AG10803 (cell line): ENCODE measurements around the gene RUBCNL.
A peak's percentile ranks its signal among the peaks of the same experiment; 100 is the strongest.

Experiments
- DNase-seq: peaks from one replicate; pipeline ENCODE4 v3.0.0; 2010; ENCODE audit warnings: low read depth
- H3K4me3 ChIP-seq: 2 replicates; pipeline ENCODE4 v1.5.1; 2011; ENCODE audit warnings: mild to moderate bottlenecking, low read length, control low read depth
- CTCF ChIP-seq: conservative IDR thresholded peaks from 2 replicates; pipeline ENCODE4 v1.5.1; 2011; ENCODE audit warnings: mild to moderate bottlenecking, low read length, control low read depth, inconsistent platforms

Gene RUBCNL

DNA sequence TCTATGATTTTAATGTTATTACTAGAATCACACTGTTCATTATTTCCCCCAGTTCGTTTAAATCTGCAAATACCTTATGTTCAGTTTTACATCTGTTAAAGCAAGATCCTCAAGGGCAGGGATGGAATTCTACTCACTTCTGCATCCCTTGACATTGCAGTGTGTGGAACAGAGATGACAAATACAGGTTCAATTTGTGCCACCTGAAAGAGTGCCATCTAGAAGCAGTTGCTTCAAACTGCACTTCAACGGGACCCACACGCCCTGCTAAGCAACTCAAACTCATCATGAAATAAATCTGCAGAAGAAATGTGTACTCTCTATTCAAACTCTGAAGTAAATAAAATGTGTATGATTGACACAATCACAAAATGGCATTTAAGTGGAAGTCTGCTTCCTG lies 44.5 kb downstream of the RUBCNL start:
- no peak overlapping the region for H3K4me3 ChIP-seq
- TF ChIP-seq CTCF: no peak
- DNase-seq: no peak

- TF ChIP-seq CTCF: no peak
- peak; percentile 70 for DNase-seq
- no peak overlapping the region for H3K4me3 ChIP-seq
These were observed 45.8 kb downstream of the RUBCNL start for GRCh38 chr13:46341112-46341711.

GRCh38 chr13:46340631-46341111 lies 46.4 kb downstream of the RUBCNL start:
- no peak for DNase-seq
- no peak overlapping the region for H3K4me3 ChIP-seq
- TF ChIP-seq CTCF: no peak

DNA sequence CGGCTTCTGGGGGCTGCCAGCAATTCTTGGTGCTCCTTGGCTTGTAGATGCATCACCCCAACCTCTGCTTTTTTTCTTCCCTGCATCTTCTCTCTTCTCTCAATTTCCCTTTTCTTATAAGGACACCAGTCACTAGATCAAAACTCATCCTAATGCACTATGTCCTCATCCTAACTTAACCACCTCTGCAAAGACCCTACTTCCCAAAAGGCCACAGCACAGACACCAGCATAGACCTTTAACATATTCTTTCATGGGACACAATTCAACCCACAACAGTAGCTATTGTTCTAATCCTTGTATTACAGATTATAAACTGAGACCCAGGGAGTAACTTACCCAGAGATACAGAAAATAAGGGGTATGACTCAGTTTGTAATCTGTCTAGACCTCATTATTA lies 47.0 kb downstream of the RUBCNL start:
- H3K4me3 ChIP-seq: no peak overlapping the region
- TF ChIP-seq CTCF: no peak
- no peak for DNase-seq

GRCh38 chr13:46339035-46339666 lies 47.9 kb downstream of the RUBCNL start:
- peak; percentile 62 for DNase-seq
- TF ChIP-seq CTCF: no peak
- H3K4me3 ChIP-seq: no peak overlapping the region

DNA sequence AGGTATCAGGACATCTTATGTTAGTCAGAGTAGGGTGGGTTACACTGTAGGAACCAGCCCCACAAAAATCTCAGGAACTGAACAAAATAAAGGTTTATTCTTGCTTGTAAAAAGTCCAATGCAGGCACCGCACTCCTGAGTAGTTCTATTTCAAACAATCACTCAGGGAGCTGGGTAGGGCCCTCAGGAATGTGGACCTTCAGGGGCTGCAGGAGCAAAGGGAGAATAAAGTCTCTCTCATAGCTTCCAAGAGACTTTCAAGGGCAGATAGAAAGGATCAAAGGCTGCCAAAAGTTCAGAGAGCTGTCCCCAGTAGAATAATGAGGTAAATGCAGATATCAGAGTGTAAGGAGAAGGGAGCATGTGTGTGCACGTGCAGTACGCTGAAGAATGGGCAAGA lies 49.4 kb downstream of the RUBCNL start:
- no peak for DNase-seq
- H3K4me3 ChIP-seq: no peak overlapping the region
- no peak for TF ChIP-seq CTCF
